Fibroblast of upper back skin (primary cell): ENCODE measurements around the gene PREX1.
"Not testable (repeated sequence)": the region's sequence is repeated elsewhere in the genome, so short reads cannot be mapped to it uniquely, and the experiment has no call there.

Source experiments
- DNase-seq: peaks from one replicate; pipeline ENCODE4 v3.0.0-alpha.2; 2013

PREX1 gene, protein sequence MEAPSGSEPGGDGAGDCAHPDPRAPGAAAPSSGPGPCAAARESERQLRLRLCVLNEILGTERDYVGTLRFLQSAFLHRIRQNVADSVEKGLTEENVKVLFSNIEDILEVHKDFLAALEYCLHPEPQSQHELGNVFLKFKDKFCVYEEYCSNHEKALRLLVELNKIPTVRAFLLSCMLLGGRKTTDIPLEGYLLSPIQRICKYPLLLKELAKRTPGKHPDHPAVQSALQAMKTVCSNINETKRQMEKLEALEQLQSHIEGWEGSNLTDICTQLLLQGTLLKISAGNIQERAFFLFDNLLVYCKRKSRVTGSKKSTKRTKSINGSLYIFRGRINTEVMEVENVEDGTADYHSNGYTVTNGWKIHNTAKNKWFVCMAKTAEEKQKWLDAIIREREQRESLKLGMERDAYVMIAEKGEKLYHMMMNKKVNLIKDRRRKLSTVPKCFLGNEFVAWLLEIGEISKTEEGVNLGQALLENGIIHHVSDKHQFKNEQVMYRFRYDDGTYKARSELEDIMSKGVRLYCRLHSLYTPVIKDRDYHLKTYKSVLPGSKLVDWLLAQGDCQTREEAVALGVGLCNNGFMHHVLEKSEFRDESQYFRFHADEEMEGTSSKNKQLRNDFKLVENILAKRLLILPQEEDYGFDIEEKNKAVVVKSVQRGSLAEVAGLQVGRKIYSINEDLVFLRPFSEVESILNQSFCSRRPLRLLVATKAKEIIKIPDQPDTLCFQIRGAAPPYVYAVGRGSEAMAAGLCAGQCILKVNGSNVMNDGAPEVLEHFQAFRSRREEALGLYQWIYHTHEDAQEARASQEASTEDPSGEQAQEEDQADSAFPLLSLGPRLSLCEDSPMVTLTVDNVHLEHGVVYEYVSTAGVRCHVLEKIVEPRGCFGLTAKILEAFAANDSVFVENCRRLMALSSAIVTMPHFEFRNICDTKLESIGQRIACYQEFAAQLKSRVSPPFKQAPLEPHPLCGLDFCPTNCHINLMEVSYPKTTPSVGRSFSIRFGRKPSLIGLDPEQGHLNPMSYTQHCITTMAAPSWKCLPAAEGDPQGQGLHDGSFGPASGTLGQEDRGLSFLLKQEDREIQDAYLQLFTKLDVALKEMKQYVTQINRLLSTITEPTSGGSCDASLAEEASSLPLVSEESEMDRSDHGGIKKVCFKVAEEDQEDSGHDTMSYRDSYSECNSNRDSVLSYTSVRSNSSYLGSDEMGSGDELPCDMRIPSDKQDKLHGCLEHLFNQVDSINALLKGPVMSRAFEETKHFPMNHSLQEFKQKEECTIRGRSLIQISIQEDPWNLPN (N-terminal part only)

GRCh38 chr20:48827855-48828733 lies at the start of gene PREX1:
Gene PREX1, minus strand, starts transcription at chr20:48827999. Its CDS starts 139 bp downstream, at chr20:48827860.
- peak; percentile 75 for DNase-seq

DNA sequence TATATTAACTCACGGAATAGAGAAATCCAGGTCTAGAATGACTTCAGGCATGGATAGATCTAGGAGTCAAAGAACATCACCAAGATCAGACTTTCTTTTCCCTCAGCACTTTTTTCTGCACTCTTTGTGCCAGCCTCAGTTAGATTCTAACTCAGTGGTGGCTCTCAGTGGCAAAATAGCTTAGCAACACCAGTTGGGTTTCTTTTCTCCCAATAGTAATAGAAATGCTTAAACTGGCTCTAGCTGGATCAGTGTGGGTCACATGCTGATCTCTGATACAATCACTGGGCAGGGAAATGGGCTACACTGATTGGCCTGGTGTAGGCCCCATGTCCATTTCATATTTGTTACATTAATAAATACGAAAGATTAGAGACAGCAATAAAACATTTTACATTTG lies 49.5 kb upstream of the PREX1 start:
- DNase-seq = no peak

- DNase-seq = peak; percentile 28
Measured at GRCh38 chr20:48875914-48876240, 48.1 kb upstream of the PREX1 start.

- no peak for DNase-seq
Measured at GRCh38 chr20:48875233-48875913, 47.6 kb upstream of the PREX1 start.

GRCh38 chr20:48869442-48869841 lies 41.6 kb upstream of the PREX1 start:
- DNase-seq = not testable (repeated sequence)

- no peak for DNase-seq
Measured at GRCh38 chr20:48866936-48867335, 39.1 kb upstream of the PREX1 start.

DNA sequence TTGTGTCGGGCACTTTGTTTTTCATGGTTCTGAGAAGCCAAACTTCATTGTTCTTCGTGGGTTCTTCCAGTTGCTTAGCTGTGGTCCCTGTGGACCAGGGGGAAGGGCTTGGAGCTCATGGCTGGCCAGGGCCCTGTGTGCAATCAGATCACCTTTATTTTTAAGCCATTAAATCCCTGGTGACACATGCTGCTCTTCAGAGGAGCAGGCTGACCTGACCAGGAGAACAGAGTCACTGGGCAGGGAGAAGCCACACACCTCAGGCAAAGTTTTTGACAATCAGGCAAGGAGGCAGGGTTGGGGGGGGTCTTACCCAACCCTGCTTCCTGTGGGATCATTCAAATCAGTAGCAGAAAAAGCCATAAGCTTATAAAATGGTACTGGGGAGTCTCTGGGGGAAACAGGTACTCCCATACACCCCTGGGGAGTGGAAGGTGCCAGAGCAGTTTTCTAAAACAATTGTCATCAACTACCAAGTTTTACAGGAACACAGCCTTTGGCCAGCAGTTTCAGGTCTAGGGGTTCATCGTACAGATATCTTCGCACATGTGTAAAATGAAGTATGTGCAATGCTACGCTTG lies 37.0 kb upstream of the PREX1 start:
- DNase-seq = no peak

DNA sequence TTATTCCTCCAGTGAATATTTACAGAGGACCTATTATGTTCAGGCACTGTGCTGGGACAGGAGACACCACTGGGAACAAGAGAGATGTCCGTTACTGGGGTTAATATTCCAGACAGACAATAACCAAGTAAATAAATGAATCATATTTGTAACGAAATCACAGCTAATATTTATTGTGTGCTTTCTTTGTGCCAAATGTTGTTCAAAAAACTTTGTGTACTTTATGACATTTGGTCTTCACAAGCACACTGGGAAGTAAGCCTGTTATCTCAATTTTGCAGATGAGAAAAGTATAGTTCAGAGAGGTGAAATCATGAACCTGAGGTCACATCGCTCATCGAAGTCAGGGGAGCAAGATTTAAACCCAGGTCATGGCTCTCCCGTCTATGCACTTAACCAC lies 36.5 kb upstream of the PREX1 start:
- DNase-seq = no peak

GRCh38 chr20:48862279-48862678 lies 34.5 kb upstream of the PREX1 start:
- DNase-seq = no peak

- DNase-seq = no peak
Measured at GRCh38 chr20:48861444-48861843, 33.6 kb upstream of the PREX1 start.

- no peak for DNase-seq
Measured at GRCh38 chr20:48858075-48858790, 30.4 kb upstream of the PREX1 start.

GRCh38 chr20:48856130-48856529 lies 28.3 kb upstream of the PREX1 start:
- DNase-seq = no peak

- no peak for DNase-seq
Measured at GRCh38 chr20:48855046-48855445, 27.2 kb upstream of the PREX1 start.

- no peak for DNase-seq
Measured at GRCh38 chr20:48852609-48853008, 24.8 kb upstream of the PREX1 start.

DNA sequence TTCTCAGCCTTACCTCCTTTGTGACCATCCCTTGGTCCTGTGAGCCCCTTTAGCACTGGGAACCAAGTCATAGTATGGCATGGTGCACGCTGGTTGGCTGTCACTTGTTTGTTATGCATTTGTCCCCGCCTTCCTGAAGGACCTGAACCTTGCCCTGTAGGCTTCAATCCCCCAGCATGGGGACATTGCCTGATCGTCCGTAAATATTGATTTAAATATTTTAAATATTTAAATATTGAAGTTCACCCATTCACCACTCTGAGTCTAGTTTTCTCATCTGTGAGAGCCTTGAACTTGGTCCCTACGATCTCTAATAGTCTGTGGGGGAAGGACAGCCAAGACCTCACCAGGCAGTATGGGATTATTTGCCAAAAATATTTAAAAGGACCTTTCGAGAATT lies 23.8 kb upstream of the PREX1 start:
- no peak for DNase-seq

- no peak for DNase-seq
Measured at GRCh38 chr20:48850977-48851299, 23.1 kb upstream of the PREX1 start.

GRCh38 chr20:48850257-48850976 lies 22.6 kb upstream of the PREX1 start:
- DNase-seq = no peak

GRCh38 chr20:48849779-48850178 lies 22.0 kb upstream of the PREX1 start:
- DNase-seq = no peak

- no peak for DNase-seq
Measured at GRCh38 chr20:48849299-48849698, 21.5 kb upstream of the PREX1 start.
